Adrenal gland (tissue), 12 donors: ENCODE measurements around the gene KCTD2. TPM values are rescaled to one million over a fixed set of nuclear protein-coding genes. Genes with fewer than 3 reads are reported as not detected.

Experiments
- DNase-seq, 7 donors: peaks; one replicate each; pipeline ENCODE4 v3.0.0-alpha.2; 2019 to 2020
- H3K27ac ChIP-seq, 5 donors: fragments of 200-600 bp; sonication (generic) in 4 of 5; 1 replicate in 3 of 5; 2 replicates in 2 of 5; pipeline versions ENCODE4 v1.5.1 to v1.8.0; 2016 to 2020; ENCODE audit warnings: mild to moderate bottlenecking in 1 of 5
- H3K27me3 ChIP-seq: fragments of 200-600 bp; 2 replicates; pipeline ENCODE4 v1.8.0; 2021
- H3K36me3 ChIP-seq, 2 donors: fragments of 200-600 bp; replicated peaks in 1 of 2; 1 replicate in 1 of 2; 2 replicates in 1 of 2; pipeline versions ENCODE4 v1.5.1 to v1.8.0; 2018 to 2022
- H3K4me1 ChIP-seq, 2 donors: fragments of 200-600 bp; replicated peaks in 1 of 2; 1 replicate in 1 of 2; 2 replicates in 1 of 2; pipeline versions ENCODE4 v1.5.1 to v1.8.0; 2018 to 2021
- H3K4me3 ChIP-seq, 4 donors: fragments of 200-600 bp; sonication (generic) in 3 of 4; one replicate each; pipeline ENCODE4 v1.5.1; 2016 to 2018
- H3K9me3 ChIP-seq, 3 donors: fragments of 200-600 bp; sonication (generic) in 1 of 3; replicated peaks in 1 of 3; 1 replicate in 2 of 3; 2 replicates in 1 of 3; pipeline versions ENCODE4 v1.5.1 to v1.8.0; 2016 to 2021
- POLR2A ChIP-seq, 2 donors: fragments of 450-650 bp; IDR thresholded peaks; one replicate each; pipeline ENCODE4 v1.6.1; 2017; ENCODE audit warnings: antibody characterized with exemption in 2 of 2, mild to moderate bottlenecking in 2 of 2, moderate library complexity in 1 of 2
- WGBS, 4 donors: extraction: QIAGEN DNeasy Blood & Tissue Kit in 2 of 4; methylation state at CpG; one replicate each; pipeline versions ENCODE4 v1.1.5 to v1.1.7; 2013 to 2017; 5-methylcytosine and 5-hydroxymethylcytosine counted together
- intact Hi-C, 2 donors: fragments of 100-400 bp; cut with DNase I; formaldehyde crosslinking; loops; one replicate each; pipeline versions ENCODE4 v1.14.1 to v1.15.0; 2022 to 2023
- polyA plus RNA-seq, 3 donors: library from polyadenylated mRNA; stranded (reverse); fragments of 200-250 nt in 2 of 3; fragments of 350-450 nt in 1 of 3; fragmentation: Illumina TruSeq in 1 of 3; extraction: RNeasy Lipid Tissue Mini Kit (QIAGEN cat#74804) in 1 of 3; gene quantifications; one replicate each; pipeline ENCODE4 v1.2.3, GENCODE V29; 2013 to 2014
- total RNA-seq, 9 donors: library from RNA; depleted of rRNA in 4 of 9; stranded (reverse); fragments of >200 nt in 4 of 9; fragments of 120-200 nt in 1 of 9; fragmentation: NEBNext Ultra II Directional in 1 of 9; extraction: Animal tissue kit (Norgen Biotek cat#: 25700) in 1 of 9; gene quantifications; one replicate each; pipeline versions ENCODE4 v1.1.0 to v1.2.4, GENCODE V29; 2013 to 2023
- TF ChIP-seq, protein P1 (sequence below), 6 experiments: fragments of 450-650 bp in 4 of 6; fragments of 200-600 bp in 2 of 6; sonication (generic) in 1 of 6; IDR thresholded peaks; 1 replicate in 5 of 6; 2 replicates in 1 of 6; pipeline versions ENCODE4 v1.5.1 to v1.8.0; 2016 to 2021; ENCODE audit warnings: antibody characterized with exemption in 6 of 6, mild to moderate bottlenecking in 2 of 6, moderate library complexity in 1 of 6
- donor health status: healthy with polysubstance abuse.
- donor health status: Bipolar disorder and iron deficiency.
- donor health status: DM: yes; HTN: yes; CAD: no.
- donor health status: DM: no; HTN: no; CAD: no.
- donor health status: DM: no; HTN: no; CAD: no.
- donor health status: DM: yes; HTN: yes; CAD: no.

Gene KCTD2
- total and polyA plus RNA-seq, 12 donors = 20.6 to 52.4 (median 40.5) TPM

DNA sequence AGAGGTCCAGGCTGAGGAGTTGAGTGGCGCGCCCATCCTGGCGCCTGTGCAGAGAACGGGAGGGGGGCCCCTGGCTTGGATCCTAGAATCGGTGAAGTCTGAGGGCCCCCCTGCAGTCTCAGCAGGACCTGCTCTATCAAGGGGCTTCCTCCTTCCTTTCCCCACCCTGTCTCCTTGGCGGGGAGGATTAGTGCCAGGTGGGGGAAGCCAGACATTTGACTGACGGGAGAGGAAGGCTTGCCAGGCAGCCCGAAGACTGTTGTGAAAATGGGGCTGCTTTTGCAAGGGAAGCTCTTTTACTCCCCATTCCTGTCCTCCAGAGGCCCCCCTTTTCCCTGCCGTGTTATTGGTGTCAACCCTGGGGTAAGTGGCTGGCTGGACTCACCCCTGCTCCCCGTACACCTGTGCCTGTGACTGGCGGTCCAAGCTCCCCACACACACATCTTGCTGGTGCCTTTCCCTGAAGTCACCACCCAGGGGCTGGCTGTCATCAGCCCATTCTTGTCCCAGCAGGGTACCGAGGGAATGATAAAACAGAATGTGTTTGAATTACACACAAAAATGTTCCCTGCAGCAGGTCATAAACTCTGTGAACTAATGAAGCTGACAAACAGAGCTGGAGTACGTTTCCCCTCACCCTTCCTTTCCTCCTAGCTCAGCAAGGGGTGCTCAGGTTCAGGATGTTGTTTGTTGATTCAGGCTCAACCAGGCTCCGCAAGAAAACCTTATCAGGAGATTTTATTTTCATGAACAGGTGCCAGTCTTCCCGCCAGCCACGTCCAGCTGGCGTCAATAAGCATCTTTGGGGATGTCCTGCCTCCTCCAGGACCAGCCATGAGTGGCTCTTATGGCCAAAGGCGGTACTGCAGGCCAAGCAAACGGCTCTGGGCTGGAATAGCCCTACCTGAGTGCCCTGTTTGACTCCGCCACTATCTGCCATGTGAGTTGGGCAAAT is 58.4 kb downstream of the KCTD2 start:
- no peak for TF ChIP-seq POLR2A (IDR thresholded peaks at IDR 0.05)
- TF ChIP-seq, protein P1, sequence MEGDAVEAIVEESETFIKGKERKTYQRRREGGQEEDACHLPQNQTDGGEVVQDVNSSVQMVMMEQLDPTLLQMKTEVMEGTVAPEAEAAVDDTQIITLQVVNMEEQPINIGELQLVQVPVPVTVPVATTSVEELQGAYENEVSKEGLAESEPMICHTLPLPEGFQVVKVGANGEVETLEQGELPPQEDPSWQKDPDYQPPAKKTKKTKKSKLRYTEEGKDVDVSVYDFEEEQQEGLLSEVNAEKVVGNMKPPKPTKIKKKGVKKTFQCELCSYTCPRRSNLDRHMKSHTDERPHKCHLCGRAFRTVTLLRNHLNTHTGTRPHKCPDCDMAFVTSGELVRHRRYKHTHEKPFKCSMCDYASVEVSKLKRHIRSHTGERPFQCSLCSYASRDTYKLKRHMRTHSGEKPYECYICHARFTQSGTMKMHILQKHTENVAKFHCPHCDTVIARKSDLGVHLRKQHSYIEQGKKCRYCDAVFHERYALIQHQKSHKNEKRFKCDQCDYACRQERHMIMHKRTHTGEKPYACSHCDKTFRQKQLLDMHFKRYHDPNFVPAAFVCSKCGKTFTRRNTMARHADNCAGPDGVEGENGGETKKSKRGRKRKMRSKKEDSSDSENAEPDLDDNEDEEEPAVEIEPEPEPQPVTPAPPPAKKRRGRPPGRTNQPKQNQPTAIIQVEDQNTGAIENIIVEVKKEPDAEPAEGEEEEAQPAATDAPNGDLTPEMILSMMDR (IDR thresholded peaks at IDR 0.05) = peak; percentile 67 to 84 (median 74)
- no peaks in the 10 kb centered on the region for H3K36me3 ChIP-seq
- intact Hi-C loops = loop anchor here (5.0 to 10.0 kb wide), 3 partner anchors 43 to 141 kb away; no protein-coding TSS in a partner anchor

GRCh38 chr17:75108193-75108592 is 61.2 kb downstream of the KCTD2 start:
- intact Hi-C loops = loop anchor here (5.0 to 10.0 kb wide), 3 partner anchors 46 to 143 kb away; no protein-coding TSS in a partner anchor

More for the DNA sequence above, 58.4 kb downstream of the KCTD2 start:
- Histone ChIP-seq H3K9me3 (no peaks in the 10 kb centered on the region), H3K27me3 (no peaks in the 10 kb centered on the region), H3K27ac (no peak overlapping the region), H3K4me3 (no peak overlapping the region), H3K4me1 (peaks cover 0 to 8% of the 10 kb centered on the region in 2 donors)
- peak in 6 of 7 donors; percentile 50 to 81 (median 70) for DNase-seq
- WGBS, 4 donors = 50 to 60% (median 55%) methylated on average over 16 to 20 of the region's 20 CpGs

DNA sequence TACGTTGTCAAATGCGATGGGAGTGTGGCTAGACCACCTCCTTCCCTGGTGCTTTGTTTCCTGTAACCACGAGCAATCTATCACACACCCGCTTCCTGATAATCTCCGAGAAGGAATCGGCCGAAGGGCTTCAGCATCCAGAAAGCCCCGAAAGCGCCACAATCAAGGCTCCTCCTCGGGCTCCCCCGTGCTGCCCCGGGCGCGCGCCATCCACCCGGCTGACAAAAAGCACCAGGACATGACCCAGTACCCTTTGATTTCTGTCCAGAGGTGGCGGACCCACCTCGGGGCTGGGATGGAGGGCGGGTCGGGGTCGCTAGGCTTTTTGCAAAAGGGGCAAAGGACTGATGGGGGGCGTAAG is 62.0 kb downstream of the KCTD2 start:
- DNase-seq = no peak
- Histone ChIP-seq H3K36me3 (no peaks in the 10 kb centered on the region), H3K4me1 (peaks cover 0 to 20% of the 10 kb centered on the region in 2 donors), H3K4me3 (peak overlapping the region in 2 of 4 donors; percentile 85 to 92), H3K27ac (no peak overlapping the region), H3K27me3 (no peaks in the 10 kb centered on the region), H3K9me3 (no peaks in the 10 kb centered on the region)
- 15 to 34% (median 25%) methylated on average over 21 to 22 of the region's 22 CpGs for WGBS, 4 donors
- no peak for TF ChIP-seq POLR2A (IDR thresholded peaks at IDR 0.05)
- TF ChIP-seq, protein P1 (IDR thresholded peaks at IDR 0.05) = no peak
- intact Hi-C loops = loop anchor here (5.0 to 10.0 kb wide), 3 partner anchors 47 to 144 kb away; no protein-coding TSS in a partner anchor

More at GRCh38 chr17:75108193-75108592, 61.2 kb downstream of the KCTD2 start:
- no peaks in the 10 kb centered on the region for H3K36me3 ChIP-seq
- no peak for DNase-seq
- H3K27me3 ChIP-seq = no peaks in the 10 kb centered on the region
- TF ChIP-seq, protein P1 (IDR thresholded peaks at IDR 0.05) = no peak
- 74 to 87% (median 83%) methylated on average over 2 of the region's 2 CpGs for WGBS, 4 donors
- H3K4me3 ChIP-seq = no peak overlapping the region
- no peak overlapping the region for H3K27ac ChIP-seq
- no peaks in the 10 kb centered on the region for H3K9me3 ChIP-seq
- peaks cover 0 to 16% of the 10 kb centered on the region in 2 donors for H3K4me1 ChIP-seq
